GM12878 (cell line): ENCODE results near the gene RPTN.

Source experiments
- CREB1 ChIP-seq: IDR thresholded peaks from 2 replicates; pipeline ENCODE4 v1.6.1; 2012; ENCODE audit warnings: low read depth, mild to moderate bottlenecking, inconsistent platforms
- CTCF ChIP-seq, 3 experiments: IDR thresholded peaks in 2 of 3; conservative IDR thresholded peaks in 1 of 3; 2 replicates each; pipeline ENCODE4 v1.5.1; 2011; ENCODE audit warnings: low read depth in 3 of 3, low read length in 3 of 3, mild to moderate bottlenecking in 3 of 3, control low read depth in 2 of 3, moderate library complexity in 2 of 3, inconsistent platforms in 1 of 3, mixed read lengths in 1 of 3; ENCODE audit not compliant: control insufficient read depth in 2 of 3, insufficient read depth in 1 of 3; ENCODE audit errors: extremely low read depth in 1 of 3
- MAX ChIP-seq: IDR thresholded peaks from 2 replicates; pipeline ENCODE4 v1.6.1; 2012; ENCODE audit warnings: low read depth, low read length, improper control_type of control experiment
- NR2C2 ChIP-seq: IDR thresholded peaks from 2 replicates; pipeline ENCODE4 v1.6.1; 2011; ENCODE audit warnings: borderline replicate concordance, low read depth; ENCODE audit not compliant: control insufficient read depth, insufficient read length
- POLR2AphosphoS5 ChIP-seq: IDR thresholded peaks from 2 replicates; pipeline ENCODE4 v1.6.1; 2011; ENCODE audit warnings: mild to moderate bottlenecking, low read length, inconsistent platforms
- ZBED1 ChIP-seq: IDR thresholded peaks from 2 replicates; pipeline ENCODE4 v1.6.1; 2016; ENCODE audit warnings: borderline replicate concordance

GRCh38 chr1:152189657-152190442 lies 30.8 kb upstream of the RPTN start:
- TF ChIP-seq POLR2AphosphoS5 (no peak), CREB1 (no peak), ZBED1 (no peak), NR2C2 (no peak), CTCF (IDR thresholded peaks at IDR 0.05 in 2 of 3, conservative IDR thresholded peaks at IDR 0.05 in 1 of 3; ENCODE audit: control insufficient read depth in 2 of 3, extremely low read depth in 1 of 3, insufficient read depth in 1 of 3, low read depth in 3 of 3, low read length in 3 of 3) (peak; percentile 70 to 74 (median 74)), MAX (no peak)
